Renal cortex interstitium (tissue), 11 donors: ENCODE data around the gene LITAFD. TPM values are rescaled to one million over a fixed set of nuclear protein-coding genes. Genes with fewer than 3 reads are reported as not detected.

ENCODE experiments used
- DNase-seq, 11 donors: peaks; one replicate each; pipeline ENCODE4 v3.0.0-alpha.2; 2013; ENCODE audit warnings: low read depth in 9 of 11, low spot score in 4 of 11; ENCODE audit errors: extremely low read depth in 1 of 11
- polyA plus RNA-seq, 3 donors: library from polyadenylated mRNA; unstranded; fragments of 120-200 nt; gene quantifications; one replicate each; pipeline ENCODE4 v1.2.1, GENCODE V29; 2013; ENCODE audit not compliant: insufficient read length in 3 of 3

Gene LITAFD
- polyA plus RNA-seq, 3 donors = 0.20 TPM; not detected in 2

DNA sequence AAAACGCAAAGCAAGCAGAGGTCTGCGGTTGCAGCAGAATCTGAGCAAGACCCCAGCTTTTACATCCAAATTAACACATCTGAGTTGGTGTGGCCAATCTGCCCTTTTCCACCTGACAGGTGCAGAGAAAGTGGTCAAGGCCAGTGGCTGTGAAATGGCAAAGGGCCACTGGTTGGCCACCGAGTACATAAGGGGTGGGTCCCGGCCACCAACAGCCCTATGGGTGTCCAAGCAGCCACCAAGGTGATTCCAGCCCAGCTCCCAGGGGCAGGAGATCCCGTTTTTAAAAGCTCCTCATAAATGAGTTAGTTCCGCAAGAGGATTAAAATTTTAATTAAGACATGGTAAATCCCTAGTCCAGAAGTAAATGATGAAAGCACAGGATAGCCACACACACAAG is 52.5 kb downstream of the LITAFD start:
- DNase-seq = no peak

Other genes with a start within 250 kb of the LITAFD start
- gene ABAT, start 207.7 kb upstream of the LITAFD start, polyA plus RNA-seq = 10 to 100 TPM; 57.0 to 68.6 (median 65.7) TPM
- 10 to 100 TPM; 16.2 to 16.9 (median 16.9) TPM for gene TMEM186, start 84.7 kb upstream of the LITAFD start, polyA plus RNA-seq
- 10 to 100 TPM; 19.8 to 24.5 (median 24.3) TPM for gene PMM2, start 84.5 kb upstream of the LITAFD start, polyA plus RNA-seq
- 10 to 100 TPM; 64.2 to 90.1 (median 77.0) TPM for gene CARHSP1, start 13.3 kb upstream of the LITAFD start, polyA plus RNA-seq
- gene USP7, start 81.6 kb downstream of the LITAFD start, polyA plus RNA-seq = 100 to 1,000 TPM; 116 to 129 (median 124) TPM
- gene HAPSTR1, start 209.3 kb downstream of the LITAFD start, polyA plus RNA-seq = 10 to 100 TPM; 44.5 to 51.5 (median 46.2) TPM